ENCODE measurements around the gene MYO3B. TPM values are rescaled to one million over a fixed set of nuclear protein-coding genes. Genes with fewer than 3 reads are reported as not detected.

Gene MYO3B
- total RNA-seq, 1 experiment from 2014 or later: 0.52 TPM

DNA sequence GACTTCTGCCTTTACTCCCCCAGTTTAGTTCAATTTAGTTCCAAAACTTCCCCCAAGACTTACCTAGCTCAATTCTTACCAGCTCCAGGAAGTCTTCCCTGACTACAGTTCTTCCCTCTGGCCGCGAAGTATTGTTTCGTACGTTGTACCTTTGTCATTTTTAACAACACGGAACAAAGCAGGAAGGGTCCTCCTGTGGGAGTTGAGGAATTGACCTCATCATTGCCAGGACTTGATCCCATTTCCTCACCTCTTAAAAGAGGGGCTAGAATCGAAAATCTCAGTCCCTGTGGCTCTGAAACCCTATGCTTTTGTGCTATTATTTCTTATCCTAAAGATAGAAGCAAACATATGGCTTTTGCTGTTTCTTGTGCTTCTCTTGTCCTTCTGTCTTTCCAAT, 187.1 kb downstream of the MYO3B start:
- no peak overlapping the region for H3K4me3 ChIP-seq (ENCODE audit: low read depth, low read length, poor library complexity, severe bottlenecking)
- ChIA-PET CTCF (no interaction called here), POLR2A (ENCODE audit: low non-redundant PET) (interaction anchor here (0.6 kb wide), 1 partner anchor 246 kb away, joined by 14 read pairs; no protein-coding TSS in a partner anchor)
- intact Hi-C loops (cut with micrococcal nuclease; ENCODE audit: unreplicated experiment): no loop called here
- DNase-seq (ENCODE audit: low spot score): no peak
- no peak overlapping the region for H3K27ac ChIP-seq (ENCODE audit: low read depth, low read length, poor library complexity, severe bottlenecking)
- no TSS peak for BruUV-seq (replicated peaks)
- H3K27me3 ChIP-seq (replicated peaks; ENCODE audit: insufficient read depth, low read depth, low read length, poor library complexity): peaks cover 52% of the 10 kb centered on the region
- TF ChIP-seq EZH2 (IDR thresholded peaks at IDR 0.05; ENCODE audit: borderline replicate concordance, low read depth, low read length, poor library complexity, severe bottlenecking): no peak
- TF ChIP-seq, protein P1, sequence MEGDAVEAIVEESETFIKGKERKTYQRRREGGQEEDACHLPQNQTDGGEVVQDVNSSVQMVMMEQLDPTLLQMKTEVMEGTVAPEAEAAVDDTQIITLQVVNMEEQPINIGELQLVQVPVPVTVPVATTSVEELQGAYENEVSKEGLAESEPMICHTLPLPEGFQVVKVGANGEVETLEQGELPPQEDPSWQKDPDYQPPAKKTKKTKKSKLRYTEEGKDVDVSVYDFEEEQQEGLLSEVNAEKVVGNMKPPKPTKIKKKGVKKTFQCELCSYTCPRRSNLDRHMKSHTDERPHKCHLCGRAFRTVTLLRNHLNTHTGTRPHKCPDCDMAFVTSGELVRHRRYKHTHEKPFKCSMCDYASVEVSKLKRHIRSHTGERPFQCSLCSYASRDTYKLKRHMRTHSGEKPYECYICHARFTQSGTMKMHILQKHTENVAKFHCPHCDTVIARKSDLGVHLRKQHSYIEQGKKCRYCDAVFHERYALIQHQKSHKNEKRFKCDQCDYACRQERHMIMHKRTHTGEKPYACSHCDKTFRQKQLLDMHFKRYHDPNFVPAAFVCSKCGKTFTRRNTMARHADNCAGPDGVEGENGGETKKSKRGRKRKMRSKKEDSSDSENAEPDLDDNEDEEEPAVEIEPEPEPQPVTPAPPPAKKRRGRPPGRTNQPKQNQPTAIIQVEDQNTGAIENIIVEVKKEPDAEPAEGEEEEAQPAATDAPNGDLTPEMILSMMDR (conservative IDR thresholded peaks at IDR 0.05; ENCODE audit: low read depth, low read length): no peak
- no peaks in the 10 kb centered on the region for H3K36me3 ChIP-seq (ENCODE audit: insufficient read depth, low read length, poor library complexity, severe bottlenecking)
- no peaks in the 10 kb centered on the region for H3K9me3 ChIP-seq (ENCODE audit: low read depth, low read length, poor library complexity, severe bottlenecking)
- H3K4me1 ChIP-seq (ENCODE audit: insufficient read depth, low read length, poor library complexity, severe bottlenecking): no peaks in the 10 kb centered on the region

DNA sequence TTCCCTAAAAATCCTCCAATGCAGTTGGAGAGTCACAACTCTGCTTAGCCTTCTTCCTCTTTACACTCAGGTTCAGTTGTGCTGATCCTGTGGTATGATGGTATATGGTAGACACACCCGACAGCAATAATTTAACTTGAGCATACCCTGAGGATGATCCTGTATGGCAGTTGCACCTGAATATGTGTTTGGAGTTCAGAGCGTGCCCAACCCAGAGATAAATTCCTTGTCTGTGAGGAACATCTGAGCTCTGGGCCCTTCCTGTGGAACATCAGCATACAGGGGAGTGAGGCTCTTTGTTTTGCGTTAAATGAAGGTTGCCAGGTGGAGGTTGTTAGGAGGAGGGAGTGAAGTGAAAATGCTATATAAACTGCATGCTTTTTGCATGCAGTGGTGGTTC, 187.7 kb downstream of the MYO3B start:
- no peak for DNase-seq (ENCODE audit: low spot score)
- Histone ChIP-seq H3K27me3 (replicated peaks; ENCODE audit: insufficient read depth, low read depth, low read length, poor library complexity) (peaks cover 52% of the 10 kb centered on the region), H3K9me3 (ENCODE audit: low read depth, low read length, poor library complexity, severe bottlenecking) (no peaks in the 10 kb centered on the region), H3K27ac (ENCODE audit: low read depth, low read length, poor library complexity, severe bottlenecking) (no peak overlapping the region), H3K36me3 (ENCODE audit: insufficient read depth, low read length, poor library complexity, severe bottlenecking) (no peaks in the 10 kb centered on the region), H3K4me1 (ENCODE audit: insufficient read depth, low read length, poor library complexity, severe bottlenecking) (no peaks in the 10 kb centered on the region), H3K4me3 (ENCODE audit: low read depth, low read length, poor library complexity, severe bottlenecking) (no peak overlapping the region)
- ChIA-PET CTCF (no interaction called here), POLR2A (ENCODE audit: low non-redundant PET) (interaction anchor here (0.6 kb wide), 1 partner anchor 245 kb away, joined by 14 read pairs; no protein-coding TSS in a partner anchor)
- TF ChIP-seq, protein P1 (conservative IDR thresholded peaks at IDR 0.05; ENCODE audit: low read depth, low read length): no peak
- intact Hi-C loops (cut with micrococcal nuclease; ENCODE audit: unreplicated experiment): no loop called here
- BruUV-seq (replicated peaks): no TSS peak

DNA sequence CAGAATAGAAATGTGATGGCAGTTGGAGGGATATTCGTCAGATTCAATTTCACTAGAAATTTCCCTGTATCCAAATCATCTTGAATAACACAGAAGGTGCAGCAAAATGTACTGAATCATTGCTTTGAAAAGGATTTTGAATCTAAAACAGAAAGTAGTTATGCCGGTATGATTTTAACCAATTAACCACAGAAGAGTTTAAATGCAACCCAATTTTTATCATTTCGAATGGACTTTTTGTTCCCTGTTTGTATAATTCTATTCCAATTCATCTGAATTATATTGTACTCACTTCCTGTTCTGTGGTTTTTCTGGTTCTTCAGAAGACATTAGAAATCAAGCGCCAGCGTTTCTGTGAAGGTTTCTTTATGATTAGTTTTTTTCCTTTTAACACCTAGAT, 190.4 kb downstream of the MYO3B start:
- POLR2A ChIA-PET (ENCODE audit: low non-redundant PET): no interaction called here
- TF ChIP-seq, protein P1 (conservative IDR thresholded peaks at IDR 0.05; ENCODE audit: low read depth, low read length): no peak
- TF ChIP-seq EZH2 (IDR thresholded peaks at IDR 0.05; ENCODE audit: borderline replicate concordance, low read depth, low read length, poor library complexity, severe bottlenecking): no peak
- H3K4me1 ChIP-seq (ENCODE audit: insufficient read depth, low read length, poor library complexity, severe bottlenecking): no peaks in the 10 kb centered on the region
- CTCF ChIA-PET: no interaction called here
- H3K4me3 ChIP-seq (ENCODE audit: low read depth, low read length, poor library complexity, severe bottlenecking): no peak overlapping the region
- no peak overlapping the region for H3K27ac ChIP-seq (ENCODE audit: low read depth, low read length, poor library complexity, severe bottlenecking)
- intact Hi-C loops (cut with micrococcal nuclease; ENCODE audit: unreplicated experiment): no loop called here
- no peaks in the 10 kb centered on the region for H3K36me3 ChIP-seq (ENCODE audit: insufficient read depth, low read length, poor library complexity, severe bottlenecking)
- BruUV-seq (replicated peaks): no TSS peak
- no peak for DNase-seq (ENCODE audit: low spot score)
- peaks cover 52% of the 10 kb centered on the region for H3K27me3 ChIP-seq (replicated peaks; ENCODE audit: insufficient read depth, low read depth, low read length, poor library complexity)
- no peaks in the 10 kb centered on the region for H3K9me3 ChIP-seq (ENCODE audit: low read depth, low read length, poor library complexity, severe bottlenecking)
